ENCODE measurements around the gene STK38L.

Gene STK38L

DNA sequence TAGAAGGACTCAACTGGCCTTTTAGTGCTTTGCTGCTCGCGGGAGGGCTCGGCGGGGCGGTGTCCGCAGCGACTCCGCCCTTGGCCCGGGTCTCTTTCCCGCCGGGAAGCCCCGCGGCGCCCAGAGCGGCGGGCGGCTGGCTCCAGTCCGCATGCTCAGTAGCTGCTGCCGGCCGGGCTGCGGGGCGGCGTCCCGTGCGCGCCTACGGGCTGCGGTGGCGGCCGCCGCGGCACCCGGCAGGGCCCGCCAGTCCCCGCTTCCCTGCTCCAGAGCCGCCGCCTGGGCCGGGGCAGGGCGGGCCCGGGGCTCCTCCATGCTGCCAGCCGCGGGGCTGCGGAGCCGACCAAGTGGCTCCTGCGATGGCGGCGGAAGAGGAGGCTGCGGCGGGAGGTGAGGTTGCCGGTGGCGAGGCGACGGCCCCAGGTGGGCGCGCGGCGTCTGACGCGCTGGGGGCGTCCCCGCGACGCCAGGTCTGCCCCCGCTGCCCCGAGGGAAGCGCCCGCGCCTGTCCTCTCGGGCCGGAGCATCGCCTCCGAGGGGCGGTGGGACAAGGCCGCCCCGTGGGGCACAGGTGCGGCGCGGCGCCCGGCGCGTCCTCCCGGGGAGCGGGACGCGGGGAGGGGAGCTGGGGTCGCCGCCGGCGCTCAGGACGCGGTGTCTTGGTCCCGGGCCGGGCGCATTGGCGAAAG is 88.8 kb downstream of the STK38L start, which contains the start of gene BMAL2:
Gene BMAL2, plus strand, starts transcription at position 123 of the 689 bp plus-strand sequence. Its CDS starts 237 bp downstream, at position 360.
- no peaks in the 10 kb centered on the region for H3K27me3 ChIP-seq (ENCODE audit: insufficient read depth, poor library complexity, severe bottlenecking)
- DNase-seq (ENCODE audit: low read depth in 1 of 2, low spot score in 1 of 2): peak; percentile 18 to 22
- peak within 1 kb of the TSS; percentile 50 for H3K27ac ChIP-seq (replicated peaks)
- H3K4me3 ChIP-seq (replicated peaks; ENCODE audit: insufficient read depth, low read length): peak within 1 kb of the TSS; percentile 71
- TF ChIP-seq, protein P1, sequence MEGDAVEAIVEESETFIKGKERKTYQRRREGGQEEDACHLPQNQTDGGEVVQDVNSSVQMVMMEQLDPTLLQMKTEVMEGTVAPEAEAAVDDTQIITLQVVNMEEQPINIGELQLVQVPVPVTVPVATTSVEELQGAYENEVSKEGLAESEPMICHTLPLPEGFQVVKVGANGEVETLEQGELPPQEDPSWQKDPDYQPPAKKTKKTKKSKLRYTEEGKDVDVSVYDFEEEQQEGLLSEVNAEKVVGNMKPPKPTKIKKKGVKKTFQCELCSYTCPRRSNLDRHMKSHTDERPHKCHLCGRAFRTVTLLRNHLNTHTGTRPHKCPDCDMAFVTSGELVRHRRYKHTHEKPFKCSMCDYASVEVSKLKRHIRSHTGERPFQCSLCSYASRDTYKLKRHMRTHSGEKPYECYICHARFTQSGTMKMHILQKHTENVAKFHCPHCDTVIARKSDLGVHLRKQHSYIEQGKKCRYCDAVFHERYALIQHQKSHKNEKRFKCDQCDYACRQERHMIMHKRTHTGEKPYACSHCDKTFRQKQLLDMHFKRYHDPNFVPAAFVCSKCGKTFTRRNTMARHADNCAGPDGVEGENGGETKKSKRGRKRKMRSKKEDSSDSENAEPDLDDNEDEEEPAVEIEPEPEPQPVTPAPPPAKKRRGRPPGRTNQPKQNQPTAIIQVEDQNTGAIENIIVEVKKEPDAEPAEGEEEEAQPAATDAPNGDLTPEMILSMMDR (IDR thresholded peaks at IDR 0.05; ENCODE audit: insufficient read depth, low read length): no peak
- TF ChIP-seq, protein P2, sequence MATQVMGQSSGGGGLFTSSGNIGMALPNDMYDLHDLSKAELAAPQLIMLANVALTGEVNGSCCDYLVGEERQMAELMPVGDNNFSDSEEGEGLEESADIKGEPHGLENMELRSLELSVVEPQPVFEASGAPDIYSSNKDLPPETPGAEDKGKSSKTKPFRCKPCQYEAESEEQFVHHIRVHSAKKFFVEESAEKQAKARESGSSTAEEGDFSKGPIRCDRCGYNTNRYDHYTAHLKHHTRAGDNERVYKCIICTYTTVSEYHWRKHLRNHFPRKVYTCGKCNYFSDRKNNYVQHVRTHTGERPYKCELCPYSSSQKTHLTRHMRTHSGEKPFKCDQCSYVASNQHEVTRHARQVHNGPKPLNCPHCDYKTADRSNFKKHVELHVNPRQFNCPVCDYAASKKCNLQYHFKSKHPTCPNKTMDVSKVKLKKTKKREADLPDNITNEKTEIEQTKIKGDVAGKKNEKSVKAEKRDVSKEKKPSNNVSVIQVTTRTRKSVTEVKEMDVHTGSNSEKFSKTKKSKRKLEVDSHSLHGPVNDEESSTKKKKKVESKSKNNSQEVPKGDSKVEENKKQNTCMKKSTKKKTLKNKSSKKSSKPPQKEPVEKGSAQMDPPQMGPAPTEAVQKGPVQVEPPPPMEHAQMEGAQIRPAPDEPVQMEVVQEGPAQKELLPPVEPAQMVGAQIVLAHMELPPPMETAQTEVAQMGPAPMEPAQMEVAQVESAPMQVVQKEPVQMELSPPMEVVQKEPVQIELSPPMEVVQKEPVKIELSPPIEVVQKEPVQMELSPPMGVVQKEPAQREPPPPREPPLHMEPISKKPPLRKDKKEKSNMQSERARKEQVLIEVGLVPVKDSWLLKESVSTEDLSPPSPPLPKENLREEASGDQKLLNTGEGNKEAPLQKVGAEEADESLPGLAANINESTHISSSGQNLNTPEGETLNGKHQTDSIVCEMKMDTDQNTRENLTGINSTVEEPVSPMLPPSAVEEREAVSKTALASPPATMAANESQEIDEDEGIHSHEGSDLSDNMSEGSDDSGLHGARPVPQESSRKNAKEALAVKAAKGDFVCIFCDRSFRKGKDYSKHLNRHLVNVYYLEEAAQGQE (IDR thresholded peaks at IDR 0.05; ENCODE audit: insufficient replicate concordance, low read depth): no peak
- TF ChIP-seq SPI1 (IDR thresholded peaks at IDR 0.05; ENCODE audit: borderline replicate concordance, low read depth): no peak
- TF ChIP-seq POLR2AphosphoS5 (IDR thresholded peaks at IDR 0.05; ENCODE audit: low read depth): no peak
- TF ChIP-seq GABPA (IDR thresholded peaks at IDR 0.05; ENCODE audit: low read depth): no peak

DNA sequence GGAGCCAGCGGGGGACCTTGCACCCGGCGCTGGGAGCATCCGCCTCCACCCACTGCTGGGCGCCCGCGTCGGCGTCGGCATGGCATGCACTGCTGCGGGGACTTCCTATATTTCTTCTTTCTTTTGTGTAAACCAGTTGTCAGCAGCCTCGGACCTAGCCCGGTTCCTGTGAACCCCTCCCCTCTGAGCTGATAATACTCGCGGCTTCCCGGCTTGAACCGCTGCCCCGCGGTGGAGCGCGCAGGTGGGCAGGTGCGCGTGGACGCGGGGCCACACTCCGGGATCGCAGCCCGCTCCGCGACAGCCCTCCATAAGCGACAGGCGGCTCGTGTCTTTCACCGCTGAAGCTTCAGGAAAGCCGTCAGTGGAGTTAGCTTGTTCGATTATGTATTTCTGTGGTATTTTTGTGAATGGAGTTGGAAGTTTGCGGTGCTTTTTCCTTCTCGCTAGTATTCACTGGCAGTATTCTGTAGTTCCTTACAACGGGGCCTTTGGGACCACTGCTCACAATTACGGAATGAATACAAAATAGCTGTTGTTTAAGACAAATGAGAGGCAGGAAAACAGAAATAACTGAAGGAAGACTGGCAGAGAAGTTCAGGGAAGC is 89.4 kb downstream of the STK38L start:
- H3K27me3 ChIP-seq (ENCODE audit: insufficient read depth, poor library complexity, severe bottlenecking): no peaks in the 10 kb centered on the region
- TF ChIP-seq, protein P1 (IDR thresholded peaks at IDR 0.05; ENCODE audit: insufficient read depth, low read length): no peak
- TF ChIP-seq, protein P2 (IDR thresholded peaks at IDR 0.05; ENCODE audit: insufficient replicate concordance, low read depth): no peak
- TF ChIP-seq GABPA (IDR thresholded peaks at IDR 0.05; ENCODE audit: low read depth) (no peak), POLR2AphosphoS5 (IDR thresholded peaks at IDR 0.05; ENCODE audit: low read depth) (no peak), SPI1 (IDR thresholded peaks at IDR 0.05; ENCODE audit: borderline replicate concordance, low read depth) (peak; percentile 65; the same call in 1 of the 2 replicates)
- peak; percentile 12 to 79 for DNase-seq (ENCODE audit: low read depth in 1 of 2, low spot score in 1 of 2)
- peak overlapping the region; percentile 50 for H3K27ac ChIP-seq (replicated peaks)
- peak overlapping the region; percentile 71 for H3K4me3 ChIP-seq (replicated peaks; ENCODE audit: insufficient read depth, low read length)

DNA sequence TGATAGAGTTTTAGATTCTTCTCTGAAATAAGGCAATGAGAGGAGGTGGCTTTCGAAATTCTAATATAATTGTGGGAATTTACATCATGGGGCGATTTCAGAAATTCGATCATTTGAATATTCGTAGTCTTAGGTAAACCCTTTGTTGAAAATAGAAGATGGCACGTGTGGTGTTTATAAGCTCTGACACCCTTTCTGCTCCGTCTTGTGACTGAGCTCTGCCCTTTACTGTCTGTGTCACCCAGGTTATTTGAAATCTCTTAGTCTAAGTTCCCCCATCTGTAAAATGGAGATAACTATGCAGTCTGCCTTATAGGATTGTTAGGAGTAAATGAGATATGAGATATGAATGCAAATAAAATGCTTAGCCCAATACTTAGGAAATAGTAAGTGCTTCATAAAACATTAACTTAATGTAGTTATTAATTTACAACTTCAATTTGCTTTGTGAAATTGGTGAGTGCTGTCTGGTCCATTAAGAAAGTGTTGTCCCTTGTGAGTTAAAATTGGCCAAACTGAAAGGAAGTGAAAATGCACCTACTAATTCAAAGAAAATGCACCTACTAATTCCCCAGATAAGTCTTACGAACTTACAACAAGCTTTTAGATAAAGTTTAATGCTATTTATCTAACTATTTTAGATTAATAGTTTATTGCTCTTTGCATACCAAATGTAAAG is 90.1 kb downstream of the STK38L start:
- no peaks in the 10 kb centered on the region for H3K27me3 ChIP-seq (ENCODE audit: insufficient read depth, poor library complexity, severe bottlenecking)
- H3K4me3 ChIP-seq (replicated peaks; ENCODE audit: insufficient read depth, low read length): peak overlapping the region; percentile 71
- peak overlapping the region; percentile 50; the same call in 1 of the 2 replicates for H3K27ac ChIP-seq (replicated peaks)
- DNase-seq (ENCODE audit: low read depth in 1 of 2, low spot score in 1 of 2): no peak
- TF ChIP-seq, protein P1 (IDR thresholded peaks at IDR 0.05; ENCODE audit: insufficient read depth, low read length): no peak
- TF ChIP-seq, protein P2 (IDR thresholded peaks at IDR 0.05; ENCODE audit: insufficient replicate concordance, low read depth): no peak
- TF ChIP-seq SPI1 (IDR thresholded peaks at IDR 0.05; ENCODE audit: borderline replicate concordance, low read depth): no peak
- TF ChIP-seq GABPA (IDR thresholded peaks at IDR 0.05; ENCODE audit: low read depth): no peak
- TF ChIP-seq POLR2AphosphoS5 (IDR thresholded peaks at IDR 0.05; ENCODE audit: low read depth): no peak
